AG08395 (cell line): ENCODE measurements around the gene BMP7.
"Not testable (repeated sequence)": the region's sequence is repeated elsewhere in the genome, so short reads cannot be mapped to it uniquely, and the experiment has no call there.

Experiments
- DNase-seq: peaks from one replicate; pipeline ENCODE4 v3.0.0; 2012; ENCODE audit warnings: mixed read lengths, low spot score

Gene BMP7

DNA sequence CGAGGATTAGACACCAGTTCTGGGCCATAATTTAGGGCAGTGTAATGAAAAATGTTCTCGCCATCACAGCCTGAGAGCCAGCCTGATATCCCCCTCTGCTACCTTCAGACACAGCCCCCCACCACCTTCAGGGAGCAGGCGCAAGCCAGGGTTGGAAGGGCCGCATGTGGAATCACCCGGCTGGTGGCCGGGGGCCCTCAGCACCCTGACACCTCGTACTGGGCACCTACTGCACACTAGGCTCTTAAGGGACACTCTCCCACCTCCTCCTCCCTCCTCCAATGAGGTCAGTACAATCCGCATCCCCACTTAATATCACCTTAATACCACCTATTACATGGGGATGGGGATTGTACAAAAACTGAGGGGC lies 55.5 kb downstream of the BMP7 start:
- no peak for DNase-seq

DNA sequence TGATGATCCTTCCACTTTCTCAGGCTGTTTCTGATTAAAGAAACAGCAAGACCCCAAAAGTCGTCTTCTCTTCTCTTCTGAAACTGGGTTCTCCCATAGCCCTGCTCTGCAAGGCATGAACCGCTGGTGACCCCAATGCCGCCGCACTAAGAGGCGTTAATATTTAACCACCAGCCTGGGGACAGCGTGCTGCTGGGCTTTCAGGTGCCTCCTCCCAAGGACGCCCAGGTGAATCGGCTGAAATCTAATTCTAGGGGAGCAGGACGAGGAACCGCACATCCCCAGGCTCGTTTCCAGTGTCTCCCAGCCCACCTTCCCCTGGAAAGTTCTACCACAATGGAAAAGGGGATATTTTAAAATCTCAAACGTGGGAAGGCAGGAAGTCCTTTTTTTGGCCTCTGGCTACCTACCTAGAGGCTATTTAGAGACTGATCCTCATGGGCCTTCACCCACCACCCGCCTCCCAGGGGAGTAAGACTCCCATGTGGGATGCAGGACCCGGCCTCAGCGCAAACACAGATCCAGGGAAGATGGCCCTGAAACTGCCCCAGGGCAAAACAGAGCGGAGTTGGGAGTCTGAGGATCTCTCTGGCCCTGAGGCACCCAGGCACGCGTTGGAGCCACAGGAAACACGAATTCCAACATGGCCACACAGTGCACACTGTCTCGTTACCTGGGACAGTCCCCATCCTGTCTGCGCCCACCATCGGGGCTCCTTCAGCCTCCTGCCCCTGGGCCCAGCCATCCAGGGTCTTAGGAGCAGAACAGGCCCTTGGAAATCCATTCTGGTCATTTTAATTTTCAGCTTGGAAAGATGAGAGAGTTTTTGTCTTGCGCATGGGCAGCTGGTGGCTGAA lies 56.2 kb downstream of the BMP7 start:
- no peak for DNase-seq

DNA sequence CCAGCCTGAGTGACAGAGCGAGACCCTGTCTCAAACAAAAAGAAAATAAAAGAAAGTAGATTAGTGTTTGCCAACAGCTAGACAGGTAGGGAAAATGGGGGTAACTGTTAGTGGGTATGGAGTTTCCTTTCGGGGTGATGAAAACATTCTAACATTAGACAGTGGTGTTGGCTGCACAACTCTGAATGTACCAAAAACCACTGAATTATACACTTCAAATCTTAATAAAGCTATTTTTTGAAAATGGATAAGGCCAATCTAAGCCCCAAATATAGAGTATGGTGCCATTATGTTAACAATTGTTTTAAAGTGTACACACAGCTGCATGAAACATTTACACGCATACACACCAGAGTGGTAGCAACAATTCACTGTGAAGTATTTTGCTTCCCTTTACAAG lies 57.0 kb downstream of the BMP7 start:
- DNase-seq = no peak

DNA sequence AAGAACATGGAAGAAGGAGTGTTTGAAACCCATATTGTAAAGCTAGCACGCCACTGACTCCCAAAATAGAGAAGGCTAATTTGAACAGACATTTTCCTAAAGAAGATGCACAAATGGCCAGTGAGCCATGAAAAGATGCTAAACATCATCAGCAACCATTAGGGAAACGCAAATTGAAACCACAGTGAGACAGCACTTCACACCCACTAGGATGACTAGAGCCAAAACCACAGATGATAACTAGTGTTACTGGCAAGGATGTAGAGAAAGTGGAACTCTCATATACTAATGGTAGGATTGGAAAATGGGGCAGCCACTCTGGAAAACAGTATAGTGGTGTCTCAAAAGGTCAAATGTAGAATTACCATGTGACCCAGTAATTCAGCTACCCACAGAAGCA lies 58.2 kb downstream of the BMP7 start:
- no peak for DNase-seq

DNA sequence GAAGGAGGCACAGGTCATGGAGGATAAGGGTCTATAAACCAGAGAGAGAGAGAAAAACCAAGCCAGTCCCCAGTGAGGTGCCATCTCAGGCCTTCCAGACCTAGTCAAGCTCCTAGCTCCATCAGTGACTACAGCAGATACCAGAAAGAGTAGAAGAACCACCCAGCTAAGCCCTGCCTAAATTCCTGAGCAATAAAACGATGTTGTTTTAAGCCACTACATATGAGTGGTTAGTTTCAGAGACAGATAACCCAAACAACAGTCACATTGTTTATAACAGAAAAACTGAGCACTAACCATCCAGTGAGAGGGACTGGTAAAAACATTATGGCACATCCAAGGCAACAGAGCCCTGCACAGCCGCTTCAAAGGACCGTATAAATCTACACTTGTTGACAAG lies 59.2 kb downstream of the BMP7 start:
- DNase-seq = no peak

DNA sequence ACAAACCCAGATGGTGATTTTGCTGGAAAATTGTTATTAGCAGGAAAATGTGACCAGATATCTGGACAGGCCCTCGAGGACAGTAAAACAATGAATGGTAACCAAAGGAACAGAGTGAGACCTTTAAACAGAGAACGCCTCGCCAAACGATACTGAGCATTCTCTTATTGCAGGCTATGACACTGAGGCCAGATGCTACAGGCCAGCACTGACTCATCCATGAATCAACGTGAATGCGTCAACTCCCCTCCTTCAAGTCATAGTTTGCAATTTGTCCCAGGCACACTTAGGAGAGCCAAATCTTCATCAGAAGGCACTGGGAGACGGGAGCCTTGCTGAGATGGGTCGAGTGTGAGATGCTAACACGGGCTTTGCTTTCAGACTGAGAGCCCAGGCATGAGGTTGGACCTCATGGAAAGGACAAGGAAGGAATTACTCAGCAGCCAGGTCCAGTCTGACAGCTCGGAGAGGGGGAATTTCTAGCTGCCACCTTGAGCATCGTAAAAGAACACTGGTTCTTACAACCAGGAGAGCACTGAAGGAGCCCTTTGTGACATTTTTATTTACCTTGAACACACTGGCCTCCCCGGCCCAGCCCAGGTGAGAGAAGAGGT lies 60.7 kb downstream of the BMP7 start:
- peak; percentile 91 for DNase-seq

DNA sequence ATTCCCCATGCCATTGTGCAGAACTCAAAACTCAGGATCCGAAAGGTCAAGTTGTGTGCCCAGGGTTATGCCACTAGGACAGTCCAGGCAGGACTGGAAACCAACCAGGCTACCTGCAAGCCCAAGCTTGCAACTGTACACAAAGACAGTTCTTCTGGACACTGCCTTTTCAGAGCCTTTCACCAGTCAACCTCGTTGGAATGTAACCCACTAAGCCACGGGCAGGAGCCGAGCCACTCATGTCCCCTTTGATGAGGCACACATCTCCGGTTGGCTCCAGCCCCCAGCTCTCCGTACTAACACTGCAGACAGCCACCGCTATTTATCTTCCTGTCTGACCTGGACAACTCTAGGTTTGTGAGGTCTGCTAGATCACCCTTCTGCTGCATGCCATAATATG lies 62.5 kb downstream of the BMP7 start:
- no peak for DNase-seq

DNA sequence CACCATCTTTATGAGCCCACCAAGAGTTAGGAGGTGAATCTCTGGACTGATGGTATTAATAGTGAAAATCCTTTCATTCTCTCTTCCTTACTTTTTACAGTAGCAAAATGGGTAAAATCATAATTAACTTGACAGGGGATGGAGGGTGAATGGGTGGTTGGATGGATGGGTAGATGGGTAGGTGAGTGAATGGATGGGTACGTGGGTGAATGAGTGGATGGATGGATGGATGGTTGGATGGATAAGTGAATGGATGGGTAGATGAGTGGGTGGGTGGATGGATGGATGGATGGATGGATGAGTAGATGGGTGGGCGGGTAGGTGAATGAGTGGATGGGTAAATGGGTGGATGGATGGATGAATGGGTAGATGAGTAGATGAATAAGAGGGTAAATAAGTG lies 63.2 kb downstream of the BMP7 start:
- no peak for DNase-seq

DNA sequence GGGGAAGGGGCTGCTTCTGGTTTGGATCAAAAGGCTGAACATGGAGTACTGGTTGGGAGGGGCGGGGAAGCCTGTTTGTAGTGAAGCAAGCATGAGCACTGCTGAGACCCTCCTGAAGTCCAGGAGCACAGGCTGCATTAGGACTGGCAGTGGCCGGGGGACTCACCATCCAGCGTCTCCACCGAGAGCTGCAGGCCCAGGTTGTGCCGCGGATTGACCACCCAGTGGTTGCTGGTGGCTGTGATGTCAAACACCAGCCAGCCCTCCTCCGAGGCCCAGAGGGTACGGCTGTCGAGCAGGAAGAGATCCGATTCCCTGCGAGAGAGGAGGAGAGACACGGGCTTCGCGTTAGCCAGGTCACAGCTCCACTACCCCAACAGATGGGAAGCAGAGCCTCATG lies 64.1 kb downstream of the BMP7 start:
- no peak for DNase-seq

DNA sequence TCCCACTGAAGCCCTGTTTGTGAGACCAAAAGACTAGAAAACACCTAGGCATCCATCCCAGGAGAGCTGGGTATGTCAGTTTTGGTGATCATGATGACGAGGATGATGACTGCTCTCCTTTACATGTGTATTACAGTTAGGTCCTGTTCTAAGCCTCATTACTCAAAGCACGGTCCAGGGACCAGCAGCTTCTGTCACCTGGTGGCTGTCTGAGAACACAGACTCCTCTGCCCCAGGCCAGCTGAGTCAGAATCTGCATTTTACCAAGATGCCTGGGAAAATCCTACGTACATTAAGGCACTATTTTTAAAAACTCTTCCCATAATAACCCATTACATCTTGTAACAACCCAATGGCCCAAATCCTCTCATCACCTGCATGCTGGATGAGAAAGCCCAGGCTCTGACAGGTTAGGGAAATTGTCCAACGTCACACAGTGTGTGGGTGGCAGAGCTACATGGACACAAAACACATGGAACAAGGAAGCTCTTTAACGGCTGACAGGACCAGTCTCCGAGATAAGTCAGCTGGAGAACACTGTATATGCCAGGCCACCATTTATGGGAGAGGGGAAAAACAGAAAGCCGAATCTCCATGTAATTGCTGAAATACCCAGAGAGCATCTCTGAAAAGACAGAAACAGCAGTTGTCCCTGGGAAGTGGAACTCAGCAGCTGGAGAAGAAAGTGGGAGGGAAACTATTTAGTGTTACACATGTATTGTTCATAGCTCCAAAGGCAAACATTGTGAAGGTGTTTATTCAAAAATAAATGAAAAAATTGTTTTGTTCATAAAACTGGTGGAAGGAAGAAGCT lies 65.4 kb downstream of the BMP7 start:
- no peak for DNase-seq

DNA sequence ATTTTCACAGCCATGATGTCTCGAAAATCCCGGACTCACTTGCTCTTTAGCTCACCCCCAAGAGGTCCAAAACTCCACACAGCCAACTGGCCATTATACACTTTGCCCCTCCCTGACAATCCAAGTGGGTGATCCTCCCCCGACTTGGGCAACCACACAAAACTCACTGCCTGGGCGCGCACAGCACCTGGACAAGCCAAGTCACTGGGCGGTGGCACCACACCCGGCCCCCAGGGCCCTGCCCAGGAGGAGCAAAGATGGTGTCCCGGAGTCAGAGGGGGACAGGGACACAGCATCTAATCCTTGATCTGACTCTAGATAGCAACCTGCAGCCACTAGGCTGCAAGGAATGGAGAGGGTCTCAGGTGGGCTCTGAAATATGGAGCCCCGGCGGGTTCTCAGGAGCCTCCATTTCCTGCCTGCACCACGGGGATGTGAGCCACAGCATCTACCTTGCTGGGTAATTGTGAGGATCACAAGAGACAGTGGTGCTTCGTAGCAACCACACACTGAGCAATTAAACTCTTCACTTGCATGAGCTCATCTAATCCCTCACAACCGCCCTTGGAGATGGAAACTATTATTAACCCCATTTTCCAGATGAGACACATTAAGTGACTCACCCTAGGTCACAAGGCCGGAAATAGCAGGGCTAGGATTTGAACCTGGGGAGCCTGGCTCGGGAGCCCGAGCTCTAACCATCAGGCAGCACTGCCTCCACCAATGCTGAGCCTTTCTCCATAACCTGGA lies 66.6 kb downstream of the BMP7 start:
- peak; percentile 26 for DNase-seq

DNA sequence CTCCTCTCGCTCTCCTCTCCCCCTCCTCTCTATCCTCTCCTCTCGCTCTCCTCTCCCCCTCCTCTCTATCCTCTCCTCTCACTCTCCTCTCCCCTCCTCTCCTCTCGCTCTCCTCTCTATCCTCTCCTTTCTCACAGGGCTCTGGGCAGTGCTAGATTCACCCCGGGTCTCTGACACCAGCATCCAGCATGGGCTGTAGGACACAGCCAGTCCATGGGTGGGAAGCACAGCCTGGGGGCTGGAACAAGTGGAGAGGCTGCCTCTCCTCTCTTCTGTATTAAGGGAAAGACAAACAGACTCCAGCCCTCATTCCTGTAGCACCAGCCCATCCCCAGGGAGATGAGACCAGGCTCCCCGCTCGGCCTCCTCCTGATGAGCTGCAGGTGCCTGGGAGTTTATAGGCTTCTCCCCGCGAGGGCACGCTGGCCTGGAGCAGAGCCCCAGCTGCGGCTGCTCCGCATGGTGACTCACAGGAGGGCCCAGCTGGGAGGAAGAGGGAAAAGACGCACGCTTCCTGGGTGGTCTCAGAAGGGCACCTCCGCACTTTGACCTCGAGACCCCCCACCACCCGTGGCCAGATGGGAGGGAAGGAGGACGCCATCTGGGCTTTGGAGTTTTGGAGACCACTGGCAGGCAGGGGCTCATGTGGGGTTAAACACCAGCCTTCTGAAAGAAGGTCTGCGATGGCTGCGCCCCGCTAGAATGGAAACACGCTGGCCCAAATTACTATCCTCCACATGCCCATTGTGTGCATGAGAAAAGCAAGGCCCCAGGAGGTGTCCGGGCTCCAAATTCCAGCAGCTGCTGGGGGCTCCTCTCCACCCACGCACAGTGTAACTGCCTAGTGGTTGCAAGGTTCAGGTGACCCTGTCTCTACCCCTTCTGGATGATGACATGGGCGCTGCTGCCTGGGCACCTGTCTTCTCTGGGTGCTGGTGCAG lies 68.0 kb downstream of the BMP7 start:
- peak; percentile 51 for DNase-seq

DNA sequence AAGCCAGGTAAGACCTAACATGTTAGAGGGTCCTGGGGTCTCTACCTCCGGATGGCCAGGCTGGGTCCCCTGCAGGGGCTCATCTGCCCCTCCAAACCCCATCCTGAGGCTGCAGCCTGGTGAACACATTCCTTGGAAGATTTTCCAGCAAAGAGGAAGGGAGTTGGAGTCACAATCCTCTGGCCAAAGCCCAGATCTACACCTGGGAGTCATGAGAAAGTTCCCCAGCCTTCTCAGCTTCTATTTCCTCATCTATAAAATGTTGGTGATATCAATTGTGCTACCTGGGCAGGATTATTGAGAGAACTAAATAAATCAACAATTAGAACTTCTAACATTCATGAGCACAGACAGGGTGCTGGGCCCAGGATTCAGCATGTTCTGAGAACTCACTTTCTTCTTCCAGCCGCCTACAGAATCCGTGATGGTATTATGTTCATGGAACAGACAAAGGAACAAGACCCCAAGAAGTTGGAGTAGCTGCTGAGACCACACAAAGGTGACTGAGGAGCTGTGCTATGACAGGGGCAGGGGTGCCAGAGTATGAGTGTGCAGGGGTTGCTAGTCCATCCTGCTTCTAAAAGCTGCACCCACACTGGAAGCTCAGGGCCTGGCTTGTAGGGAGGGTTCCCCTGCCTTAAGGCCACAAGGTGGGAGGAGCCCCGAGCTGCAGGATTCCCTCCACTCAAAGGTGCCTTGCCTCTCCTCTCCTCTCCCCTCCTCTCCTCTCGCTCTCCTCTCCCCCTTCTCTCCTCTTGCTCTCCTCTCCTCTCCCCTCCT lies 68.9 kb downstream of the BMP7 start:
- DNase-seq = no peak

DNA sequence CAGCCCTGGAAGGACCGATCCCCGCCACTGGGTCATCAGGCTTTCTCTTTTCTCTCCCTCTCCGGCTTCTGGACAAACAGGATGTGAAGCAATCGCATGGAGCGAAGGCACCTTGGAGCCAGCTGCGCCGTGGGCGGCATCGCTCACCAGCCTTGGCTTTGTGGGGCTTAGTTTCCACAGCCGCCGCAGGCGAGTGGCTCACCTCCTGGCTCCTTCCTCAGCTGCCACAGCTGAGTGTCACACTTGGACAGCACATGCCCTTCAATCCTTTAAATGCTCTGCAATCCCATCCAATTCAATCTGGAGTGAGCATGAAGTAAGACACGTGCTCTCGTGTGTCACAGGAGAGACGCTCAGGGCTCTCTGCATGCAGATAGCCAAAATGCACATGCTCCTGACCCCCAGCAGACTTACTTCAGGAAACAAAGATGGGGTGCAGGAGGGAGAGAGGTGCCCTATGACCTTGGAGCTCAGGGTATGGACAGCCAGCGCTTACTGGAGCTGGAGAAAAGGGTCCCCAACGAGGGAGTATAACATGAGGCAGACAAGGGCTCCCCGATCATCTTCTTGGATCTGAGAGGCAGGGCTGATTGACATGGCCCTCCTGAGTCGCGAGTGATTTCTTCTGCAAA lies 70.9 kb downstream of the BMP7 start:
- peak; percentile 86 for DNase-seq

DNA sequence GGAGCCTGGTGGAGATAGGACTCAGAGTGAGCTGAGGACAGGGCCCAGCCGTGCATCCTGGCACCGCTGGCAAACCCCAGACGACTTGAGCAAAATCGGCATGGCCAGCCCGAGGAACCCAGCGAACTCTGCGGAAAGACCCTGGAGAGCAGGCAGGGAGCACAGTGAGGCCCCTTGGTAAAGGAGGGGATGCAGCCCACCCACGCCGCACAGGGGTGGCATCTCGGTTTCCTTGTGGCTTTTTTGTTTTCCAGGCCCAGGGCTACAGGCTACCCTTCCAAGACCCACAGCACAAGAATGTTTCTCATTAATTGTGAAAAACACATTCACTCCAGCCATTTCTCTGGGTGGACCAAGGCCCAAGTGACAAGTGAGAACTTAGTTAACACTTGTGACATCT lies 71.4 kb downstream of the BMP7 start:
- no peak for DNase-seq

DNA sequence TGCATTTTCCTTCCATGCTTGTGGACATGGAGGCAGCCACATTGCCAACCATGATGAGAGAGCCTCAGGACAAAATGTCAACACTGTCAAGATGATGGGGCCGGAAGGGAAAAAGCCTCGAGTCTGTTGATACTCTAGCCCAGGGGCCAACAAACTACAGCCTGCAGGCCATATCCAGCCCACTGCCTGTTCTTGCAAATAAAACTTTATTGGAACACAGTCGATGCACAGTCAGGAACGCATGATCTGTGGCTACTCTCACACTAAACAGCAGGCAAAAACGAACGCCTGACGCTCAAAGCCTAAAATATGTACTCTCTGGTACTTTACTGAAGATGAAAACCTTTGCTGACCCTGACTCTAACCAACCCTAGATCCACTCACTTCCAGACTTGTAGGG lies 72.3 kb downstream of the BMP7 start:
- DNase-seq = no peak

DNA sequence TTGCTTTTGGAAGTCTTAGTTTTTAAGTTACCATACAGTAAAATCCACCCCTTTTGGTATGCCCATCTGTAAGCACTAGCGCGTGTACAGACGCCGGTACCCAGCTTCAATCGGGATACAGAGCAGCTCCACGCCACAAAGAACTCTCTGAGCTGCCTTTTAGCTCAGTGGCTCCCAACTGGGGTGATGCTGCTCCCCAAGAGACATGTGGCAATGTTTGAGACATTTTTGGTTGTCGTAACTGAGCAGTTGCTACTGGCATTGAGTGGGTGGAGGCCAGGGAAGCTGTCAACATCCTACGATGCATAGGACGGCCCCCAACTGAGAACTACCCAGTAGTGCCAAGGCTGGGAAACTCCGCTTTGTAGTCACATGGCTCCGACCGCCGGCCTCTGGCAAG lies 73.3 kb downstream of the BMP7 start:
- DNase-seq = no peak

DNA sequence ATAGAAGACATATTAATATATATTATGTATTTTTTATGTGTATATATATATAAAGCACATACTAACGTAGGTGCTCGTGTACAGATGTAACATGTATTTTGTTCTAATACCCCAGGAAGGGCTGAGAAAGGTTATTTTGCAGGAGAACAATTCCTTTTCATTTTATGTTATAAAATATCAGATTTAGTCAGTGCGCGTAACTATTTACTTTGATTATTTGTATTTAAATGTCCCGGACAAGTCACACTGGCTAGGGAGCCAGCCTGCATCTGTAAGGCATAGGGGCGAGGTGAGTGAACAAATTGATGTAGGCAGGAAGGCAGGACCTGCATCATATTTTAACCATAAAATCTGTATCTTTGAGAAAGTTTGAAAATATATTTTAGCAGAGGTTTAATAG lies 74.1 kb downstream of the BMP7 start:
- no peak for DNase-seq

DNA sequence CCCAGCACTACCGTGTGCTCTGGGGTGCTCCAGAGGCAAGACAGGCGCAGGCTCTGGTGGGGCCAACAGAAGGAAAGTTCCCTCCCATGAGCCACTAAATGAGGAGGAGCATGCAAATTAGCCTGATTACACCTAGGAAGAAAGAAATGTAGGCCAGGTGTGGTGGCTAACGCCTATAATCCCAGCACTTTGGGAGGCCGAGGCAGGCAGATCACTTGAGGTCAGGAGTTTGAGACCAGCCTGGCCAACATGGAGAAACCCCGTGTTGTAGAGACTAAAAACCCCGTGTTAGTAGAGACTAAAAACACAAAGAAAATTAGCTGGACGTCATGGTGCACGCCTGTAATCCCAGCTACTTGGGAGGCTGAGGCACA lies 75.2 kb downstream of the BMP7 start:
- not testable (repeated sequence) for DNase-seq
